ENCODE results near the gene RFPL4AL1.
A peak's percentile ranks its signal among the peaks of the same experiment; 100 is the strongest.

The RFPL4AL1 gene

GRCh38 chr19:55781112-55781511 is 12.2 kb downstream of the RFPL4AL1 start:
- no peak overlapping the region for H3K4me3 ChIP-seq (replicated peaks; ENCODE audit: low read depth, low read length)
- H3K27me3 ChIP-seq (replicated peaks; ENCODE audit: control insufficient read depth, insufficient read depth, low read length) = no peaks in the 10 kb centered on the region
- TF ChIP-seq, protein P1, sequence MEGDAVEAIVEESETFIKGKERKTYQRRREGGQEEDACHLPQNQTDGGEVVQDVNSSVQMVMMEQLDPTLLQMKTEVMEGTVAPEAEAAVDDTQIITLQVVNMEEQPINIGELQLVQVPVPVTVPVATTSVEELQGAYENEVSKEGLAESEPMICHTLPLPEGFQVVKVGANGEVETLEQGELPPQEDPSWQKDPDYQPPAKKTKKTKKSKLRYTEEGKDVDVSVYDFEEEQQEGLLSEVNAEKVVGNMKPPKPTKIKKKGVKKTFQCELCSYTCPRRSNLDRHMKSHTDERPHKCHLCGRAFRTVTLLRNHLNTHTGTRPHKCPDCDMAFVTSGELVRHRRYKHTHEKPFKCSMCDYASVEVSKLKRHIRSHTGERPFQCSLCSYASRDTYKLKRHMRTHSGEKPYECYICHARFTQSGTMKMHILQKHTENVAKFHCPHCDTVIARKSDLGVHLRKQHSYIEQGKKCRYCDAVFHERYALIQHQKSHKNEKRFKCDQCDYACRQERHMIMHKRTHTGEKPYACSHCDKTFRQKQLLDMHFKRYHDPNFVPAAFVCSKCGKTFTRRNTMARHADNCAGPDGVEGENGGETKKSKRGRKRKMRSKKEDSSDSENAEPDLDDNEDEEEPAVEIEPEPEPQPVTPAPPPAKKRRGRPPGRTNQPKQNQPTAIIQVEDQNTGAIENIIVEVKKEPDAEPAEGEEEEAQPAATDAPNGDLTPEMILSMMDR (IDR thresholded peaks at IDR 0.05; ENCODE audit: insufficient read depth, low read length, poor library complexity, severe bottlenecking) = no peak
- no peaks in the 10 kb centered on the region for H3K36me3 ChIP-seq (ENCODE audit: control insufficient read depth, insufficient read depth, low read length)
- DNase-seq (ENCODE audit: extremely low read depth, insufficient read length) = no peak

DNA sequence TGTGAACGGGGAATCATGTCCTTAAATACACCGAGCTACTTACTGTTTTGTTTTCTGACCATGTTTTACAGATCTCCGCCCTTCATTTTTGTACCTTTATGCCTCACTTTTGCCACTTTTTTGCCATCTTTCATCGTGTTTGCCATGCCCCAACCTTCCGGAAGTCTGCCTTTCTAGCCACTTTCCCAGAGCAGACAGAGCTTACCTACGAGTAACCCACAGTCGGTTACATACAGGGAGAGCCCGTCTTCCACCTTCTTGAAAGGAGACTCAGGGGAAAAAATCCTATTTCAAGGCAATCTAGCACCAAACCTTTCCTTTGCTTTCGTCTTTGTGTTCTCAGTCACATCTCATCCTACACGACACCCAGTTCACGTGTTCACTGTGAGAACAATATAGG is 26.1 kb downstream of the RFPL4AL1 start:
- Histone ChIP-seq H3K4me3 (replicated peaks; ENCODE audit: low read depth, low read length) (no peak overlapping the region), H3K27me3 (replicated peaks; ENCODE audit: control insufficient read depth, insufficient read depth, low read length) (no peaks in the 10 kb centered on the region), H3K36me3 (ENCODE audit: control insufficient read depth, insufficient read depth, low read length) (no peaks in the 10 kb centered on the region)
- TF ChIP-seq, protein P1 (IDR thresholded peaks at IDR 0.05; ENCODE audit: insufficient read depth, low read length, poor library complexity, severe bottlenecking) = no peak
- DNase-seq (ENCODE audit: extremely low read depth, insufficient read length) = no peak

DNA sequence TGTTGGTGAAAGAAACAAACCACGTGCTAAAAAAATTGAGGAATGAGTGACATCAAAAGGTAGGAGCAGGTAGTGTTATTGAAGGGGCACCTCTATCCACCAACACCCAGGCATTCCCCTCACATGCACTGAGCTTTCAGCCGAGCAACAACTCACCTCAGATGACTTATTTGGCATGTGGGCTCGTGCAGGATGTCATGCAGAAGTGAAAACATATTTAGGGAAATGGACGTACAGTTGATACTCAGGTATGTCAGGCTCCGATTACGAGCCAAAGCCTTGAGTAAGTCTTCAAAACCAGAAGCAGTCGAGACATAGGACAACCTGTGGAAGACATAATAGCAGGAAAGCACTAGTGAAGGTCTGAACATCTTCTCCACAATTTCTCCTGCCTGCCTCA is 32.5 kb downstream of the RFPL4AL1 start:
- DNase-seq (ENCODE audit: extremely low read depth, insufficient read length) = no peak
- no peak overlapping the region for H3K4me3 ChIP-seq (replicated peaks; ENCODE audit: low read depth, low read length)
- no peaks in the 10 kb centered on the region for H3K36me3 ChIP-seq (ENCODE audit: control insufficient read depth, insufficient read depth, low read length)
- H3K27me3 ChIP-seq (replicated peaks; ENCODE audit: control insufficient read depth, insufficient read depth, low read length) = no peaks in the 10 kb centered on the region
- TF ChIP-seq, protein P1 (IDR thresholded peaks at IDR 0.05; ENCODE audit: insufficient read depth, low read length, poor library complexity, severe bottlenecking) = no peak

DNA sequence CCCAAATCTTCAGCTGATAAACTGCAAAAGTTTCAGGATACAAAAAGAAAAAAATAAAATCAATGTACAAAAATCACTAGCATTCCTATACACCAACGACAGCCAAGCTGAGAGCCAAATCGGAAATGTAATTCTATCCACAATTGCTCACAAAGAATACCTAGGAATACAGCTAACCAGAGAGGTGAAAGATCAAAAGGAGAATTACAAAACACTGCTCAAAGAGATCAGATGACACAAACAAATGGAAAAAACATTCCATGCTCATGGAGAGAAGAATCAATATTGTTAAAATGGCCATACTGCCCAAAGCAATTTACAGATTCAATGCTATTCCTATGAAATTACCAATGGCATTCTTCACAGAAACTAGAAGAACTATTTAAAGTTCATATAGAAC is 33.4 kb downstream of the RFPL4AL1 start:
- TF ChIP-seq, protein P1 (IDR thresholded peaks at IDR 0.05; ENCODE audit: insufficient read depth, low read length, poor library complexity, severe bottlenecking) = no peak
- DNase-seq (ENCODE audit: extremely low read depth, insufficient read length) = no peak
- H3K4me3 ChIP-seq (replicated peaks; ENCODE audit: low read depth, low read length) = no peak overlapping the region
- H3K27me3 ChIP-seq (replicated peaks; ENCODE audit: control insufficient read depth, insufficient read depth, low read length) = no peaks in the 10 kb centered on the region
- H3K36me3 ChIP-seq (ENCODE audit: control insufficient read depth, insufficient read depth, low read length) = no peaks in the 10 kb centered on the region

DNA sequence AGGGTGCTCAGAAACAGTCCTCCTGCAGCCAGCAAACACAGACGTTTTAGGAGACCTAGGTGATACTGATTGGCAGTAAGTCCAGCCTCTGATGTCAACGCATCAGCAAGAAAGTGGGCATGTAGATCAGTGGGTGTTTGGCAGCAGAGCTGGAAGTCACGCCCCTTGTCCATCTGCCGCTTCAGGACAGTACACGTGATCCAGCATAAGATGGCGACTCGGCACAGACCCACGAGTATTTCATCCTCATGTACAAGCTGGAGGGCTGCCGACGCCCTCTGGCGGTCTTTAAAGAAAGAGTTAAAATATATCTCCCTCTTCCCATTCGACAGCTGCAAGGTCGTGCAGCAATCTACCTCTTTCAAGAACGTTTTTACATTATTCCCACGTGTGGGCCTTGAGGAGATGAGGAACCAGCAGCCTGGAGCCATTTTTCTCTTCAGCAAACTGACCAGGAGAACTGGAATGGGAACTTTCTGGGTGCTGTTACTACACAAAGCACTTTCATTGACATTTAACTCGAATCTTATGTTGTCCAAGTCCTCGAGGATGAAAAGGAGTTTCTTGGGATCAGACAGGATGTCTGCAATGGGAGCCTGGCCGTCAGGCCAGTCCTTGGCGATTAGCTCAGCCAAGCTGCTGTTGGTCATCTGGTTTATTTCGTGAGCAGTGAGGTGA is 40.6 kb downstream of the RFPL4AL1 start:
- TF ChIP-seq, protein P1 (IDR thresholded peaks at IDR 0.05; ENCODE audit: insufficient read depth, low read length, poor library complexity, severe bottlenecking) = peak; percentile 71
- peak; percentile 26 for DNase-seq (ENCODE audit: extremely low read depth, insufficient read length)
- H3K4me3 ChIP-seq (replicated peaks; ENCODE audit: low read depth, low read length) = no peak overlapping the region
- no peaks in the 10 kb centered on the region for H3K36me3 ChIP-seq (ENCODE audit: control insufficient read depth, insufficient read depth, low read length)
- no peaks in the 10 kb centered on the region for H3K27me3 ChIP-seq (replicated peaks; ENCODE audit: control insufficient read depth, insufficient read depth, low read length)

GRCh38 chr19:55811340-55811739 is 42.4 kb downstream of the RFPL4AL1 start:
- no peaks in the 10 kb centered on the region for H3K27me3 ChIP-seq (replicated peaks; ENCODE audit: control insufficient read depth, insufficient read depth, low read length)
- DNase-seq (ENCODE audit: extremely low read depth, insufficient read length) = no peak
- H3K36me3 ChIP-seq (ENCODE audit: control insufficient read depth, insufficient read depth, low read length) = no peaks in the 10 kb centered on the region
- H3K4me3 ChIP-seq (replicated peaks; ENCODE audit: low read depth, low read length) = no peak overlapping the region
- TF ChIP-seq, protein P1 (IDR thresholded peaks at IDR 0.05; ENCODE audit: insufficient read depth, low read length, poor library complexity, severe bottlenecking) = no peak
